Measurements from ENCODE around the gene ARHGAP12. TPM values are rescaled to one million over a fixed set of nuclear protein-coding genes. Genes with fewer than 3 reads are reported as not detected.
"Not testable (repeated sequence)": the region's sequence is repeated elsewhere in the genome, so short reads cannot be mapped to it uniquely, and the experiment has no call there.

Gene ARHGAP12
- total RNA-seq, 1 donor from 2014 or later = 96.5 TPM

- DNase-seq = no peak
Measured at GRCh38 chr10:31820096-31820495, 108.5 kb downstream of the ARHGAP12 start.

- DNase-seq = no peak
Measured at GRCh38 chr10:31819391-31819820, 109.2 kb downstream of the ARHGAP12 start.

GRCh38 chr10:31816318-31816717 lies 112.3 kb downstream of the ARHGAP12 start:
- no peak for DNase-seq

- no peak for DNase-seq
Measured at GRCh38 chr10:31808258-31809218, 120.1 kb downstream of the ARHGAP12 start.

- no peak for DNase-seq
Measured at GRCh38 chr10:31804352-31804810, 124.2 kb downstream of the ARHGAP12 start.

- DNase-seq = no peak
Measured at GRCh38 chr10:31803606-31804351, 124.9 kb downstream of the ARHGAP12 start.

GRCh38 chr10:31799181-31799580 lies 129.4 kb downstream of the ARHGAP12 start:
- DNase-seq = no peak

GRCh38 chr10:31792745-31793144 lies 135.9 kb downstream of the ARHGAP12 start:
- no peak for DNase-seq

- DNase-seq = no peak
Measured at GRCh38 chr10:31789555-31789954, 139.1 kb downstream of the ARHGAP12 start.

- no peak for DNase-seq
Measured at GRCh38 chr10:31782701-31783100, 145.9 kb downstream of the ARHGAP12 start.

- DNase-seq = no peak
Measured at GRCh38 chr10:31780717-31781116, 147.9 kb downstream of the ARHGAP12 start.

GRCh38 chr10:31778627-31779026 lies 150.0 kb downstream of the ARHGAP12 start:
- no peak for DNase-seq

- DNase-seq = no peak
Measured at GRCh38 chr10:31776159-31776558, 152.5 kb downstream of the ARHGAP12 start.

- DNase-seq = no peak
Measured at GRCh38 chr10:31774928-31775650, 153.5 kb downstream of the ARHGAP12 start.

- no peak for DNase-seq
Measured at GRCh38 chr10:31774299-31774900, 154.2 kb downstream of the ARHGAP12 start.

GRCh38 chr10:31773749-31774298 lies 154.8 kb downstream of the ARHGAP12 start:
- DNase-seq = no peak

GRCh38 chr10:31771331-31771831 lies 157.2 kb downstream of the ARHGAP12 start:
- DNase-seq = no peak

GRCh38 chr10:31770307-31770902 lies 158.2 kb downstream of the ARHGAP12 start:
- no peak for DNase-seq

- no peak for DNase-seq
Measured at GRCh38 chr10:31769564-31769963, 159.1 kb downstream of the ARHGAP12 start.

- DNase-seq = not testable (repeated sequence)
Measured at GRCh38 chr10:31768935-31769334, 159.7 kb downstream of the ARHGAP12 start.

- DNase-seq = no peak
Measured at GRCh38 chr10:31768467-31768866, 160.2 kb downstream of the ARHGAP12 start.

Data from occipital lobe (tissue), 2 donors.